Panc1 (cell line): ENCODE measurements around the gene MCM3AP.

Experiments used
- POLR2AphosphoS5 ChIP-seq: IDR thresholded peaks from 2 replicates; pipeline ENCODE4 v1.6.1; 2012; ENCODE audit warnings: mild to moderate bottlenecking, low read depth, low read length, moderate library complexity
- TF ChIP-seq, protein P1 (sequence below): fragments of 450-650 bp; IDR thresholded peaks from 2 replicates; pipeline ENCODE4 v1.5.1; 2017; ENCODE audit warnings: mild to moderate bottlenecking

DNA sequence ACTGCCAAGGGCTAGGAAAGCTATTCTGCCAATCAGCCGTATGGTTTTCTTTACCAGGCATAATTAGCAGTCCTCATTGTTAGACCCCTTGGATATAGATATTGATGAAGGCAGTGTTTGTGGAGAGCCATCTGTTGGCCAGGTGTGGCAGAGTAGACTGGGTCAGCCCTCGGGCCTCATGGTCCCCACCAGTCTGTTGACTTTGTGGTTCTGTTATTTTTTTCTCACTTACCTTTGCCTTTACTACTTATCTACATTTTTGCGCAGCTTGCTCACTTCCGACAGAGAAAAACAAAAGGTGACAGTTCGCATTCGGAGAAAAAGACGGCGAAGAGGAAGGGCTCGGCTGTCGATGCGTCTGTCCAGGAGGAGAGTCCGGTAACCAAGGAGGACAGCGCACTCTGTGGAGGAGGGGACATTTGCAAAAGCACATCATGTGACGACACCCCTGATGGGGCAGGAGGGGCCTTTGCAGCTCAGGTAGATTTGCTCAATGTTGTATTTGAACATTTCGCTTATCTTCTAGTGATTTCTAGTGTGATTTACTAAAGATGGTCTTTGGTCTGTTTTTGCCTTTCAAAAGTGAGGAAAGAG lies 40.8 kb upstream of the MCM3AP start:
- TF ChIP-seq, protein P1, sequence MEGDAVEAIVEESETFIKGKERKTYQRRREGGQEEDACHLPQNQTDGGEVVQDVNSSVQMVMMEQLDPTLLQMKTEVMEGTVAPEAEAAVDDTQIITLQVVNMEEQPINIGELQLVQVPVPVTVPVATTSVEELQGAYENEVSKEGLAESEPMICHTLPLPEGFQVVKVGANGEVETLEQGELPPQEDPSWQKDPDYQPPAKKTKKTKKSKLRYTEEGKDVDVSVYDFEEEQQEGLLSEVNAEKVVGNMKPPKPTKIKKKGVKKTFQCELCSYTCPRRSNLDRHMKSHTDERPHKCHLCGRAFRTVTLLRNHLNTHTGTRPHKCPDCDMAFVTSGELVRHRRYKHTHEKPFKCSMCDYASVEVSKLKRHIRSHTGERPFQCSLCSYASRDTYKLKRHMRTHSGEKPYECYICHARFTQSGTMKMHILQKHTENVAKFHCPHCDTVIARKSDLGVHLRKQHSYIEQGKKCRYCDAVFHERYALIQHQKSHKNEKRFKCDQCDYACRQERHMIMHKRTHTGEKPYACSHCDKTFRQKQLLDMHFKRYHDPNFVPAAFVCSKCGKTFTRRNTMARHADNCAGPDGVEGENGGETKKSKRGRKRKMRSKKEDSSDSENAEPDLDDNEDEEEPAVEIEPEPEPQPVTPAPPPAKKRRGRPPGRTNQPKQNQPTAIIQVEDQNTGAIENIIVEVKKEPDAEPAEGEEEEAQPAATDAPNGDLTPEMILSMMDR = no peak
- TF ChIP-seq POLR2AphosphoS5 = no peak
